K562 (cell line): ENCODE measurements around the gene OBSCN. TPM values are rescaled to one million over a fixed set of nuclear protein-coding genes. Genes with fewer than 3 reads are reported as not detected.

Experiments
- ASH1L ChIP-seq: fragments of 450-650 bp; IDR thresholded peaks from 2 replicates; pipeline ENCODE4 v1.6.1; 2018; ENCODE audit warnings: borderline replicate concordance, mild to moderate bottlenecking, low read depth; ENCODE audit not compliant: partially characterized antibody
- CBFB ChIP-seq: sonication (generic); formaldehyde crosslinking; IDR thresholded peaks from 2 replicates; pipeline ENCODE4 v1.4.0; 2020; ENCODE audit warnings: mild to moderate bottlenecking, missing genetic modification reagents
- CHAMP1 ChIP-seq: fragments of 450-650 bp; IDR thresholded peaks from 2 replicates; pipeline ENCODE4 v1.6.1; 2016; ENCODE audit warnings: mild to moderate bottlenecking
- ETV5 ChIP-seq: sonication (generic); formaldehyde crosslinking; IDR thresholded peaks from 2 replicates; pipeline ENCODE4 v1.4.0; 2020; ENCODE audit warnings: low read depth, mild to moderate bottlenecking, missing genetic modification reagents
- GTF2F1 ChIP-seq: IDR thresholded peaks from 2 replicates; pipeline ENCODE4 v1.6.1; 2011; ENCODE audit warnings: low read depth, low read length, improper control_type of control experiment
- HMG20B ChIP-seq: fragments of 250-450 bp; sonication (Bioruptor Pico); IDR thresholded peaks from 2 replicates; pipeline ENCODE4 v1.5.0; 2021; ENCODE audit warnings: mild to moderate bottlenecking
- L3MBTL2 ChIP-seq: fragments of 450-650 bp; IDR thresholded peaks from 2 replicates; pipeline ENCODE4 v1.6.1; 2016; ENCODE audit warnings: mild to moderate bottlenecking, moderate library complexity
- MAZ ChIP-seq, 2 experiments: fragments of 450-650 bp in 1 of 2; sonication (generic) in 1 of 2; formaldehyde crosslinking; IDR thresholded peaks in 1 of 2; conservative IDR thresholded peaks in 1 of 2; 2 replicates each; pipeline versions ENCODE4 v1.4.0 to v1.5.0; 2020; ENCODE audit warnings: mild to moderate bottlenecking in 1 of 2, missing genetic modification reagents in 1 of 2
- PBX2 ChIP-seq, 2 experiments: IDR thresholded peaks in 1 of 2; conservative IDR thresholded peaks in 1 of 2; 2 replicates each; pipeline ENCODE4 v1.6.1; 2016; ENCODE audit warnings: low read depth in 2 of 2, mild to moderate bottlenecking in 1 of 2, missing compliant biosample characterization in 1 of 2, missing genetic modification characterization in 1 of 2, moderate library complexity in 1 of 2
- RBM17 ChIP-seq: fragments of 200-400 bp; formaldehyde crosslinking; IDR thresholded peaks from 2 replicates; pipeline ENCODE4 v1.6.1; 2017; ENCODE audit warnings: low read depth, mild to moderate bottlenecking, low read length, borderline replicate concordance
- THAP12 ChIP-seq: fragments of 250-450 bp; sonication (Bioruptor Pico); IDR thresholded peaks from 2 replicates; pipeline ENCODE4 v1.9.0; 2021; ENCODE audit warnings: mild to moderate bottlenecking, inconsistent platforms
- THRAP3 ChIP-seq: fragments of 450-650 bp; IDR thresholded peaks from 2 replicates; pipeline ENCODE4 v1.6.1; 2016; ENCODE audit warnings: mild to moderate bottlenecking, inconsistent platforms, borderline replicate concordance
- VEZF1 ChIP-seq: fragments of 200-800 bp; sonication (Bioruptor generic); IDR thresholded peaks from 2 replicates; pipeline ENCODE4 v1.6.1; 2017; ENCODE audit warnings: missing genetic modification characterization, missing compliant biosample characterization
- ZNF174 ChIP-seq: fragments of 250-450 bp; sonication (Bioruptor Pico); IDR thresholded peaks from 2 replicates; pipeline ENCODE4 v1.4.0; 2020; ENCODE audit warnings: mild to moderate bottlenecking
- ZNF282 ChIP-seq: sonication (generic); formaldehyde crosslinking; IDR thresholded peaks from 2 replicates; pipeline ENCODE4 v1.8.1; 2023; ENCODE audit warnings: missing genetic modification reagents
- ZNF655 ChIP-seq: fragments of 250-450 bp; sonication (Bioruptor Pico); IDR thresholded peaks from 2 replicates; pipeline ENCODE4 v1.5.0; 2021
- polyA plus RNA-seq, 8 experiments: library from polyadenylated mRNA; depleted of rRNA in 4 of 8; stranded (reverse) in 5 of 8; unstranded in 3 of 8; fragments of >200 nt; fragmentation: Nextera tagmentation in 2 of 8; fragmentation: Illumina TruSeq in 1 of 8; extraction: Ambion mirVana in 2 of 8; extraction: Trizol in 1 of 8; gene quantifications; 2 replicates each; pipeline versions ENCODE4 v1.2.1 to v1.2.3, GENCODE V29; 2011 to 2014; ENCODE audit warnings: inconsistent platforms in 1 of 8, missing spikeins in 1 of 8
- total RNA-seq, 7 experiments: library from RNA; depleted of rRNA in 6 of 7; stranded (reverse); fragments of >200 nt in 6 of 7; fragmentation: Illumina TruSeq in 2 of 7; extraction: Trizol in 2 of 7; gene quantifications; 2 replicates each; pipeline versions ENCODE4 v1.2.1 to v1.2.3, GENCODE V29; 2011 to 2021; ENCODE audit warnings: low replicate concordance in 1 of 7

Gene OBSCN
- total and polyA plus RNA-seq, 9 of the 15 experiments (the other 6 are each of a cell fraction or from before 2014, with no cell fraction given), result 0.18 to 19.7 (median 3.6) TPM

GRCh38 chr1:228275430-228276173, 67.8 kb downstream of the OBSCN start (continued):
- no peak for TF ChIP-seq ZNF655 (CRISPR knock-in tag)
- no peak for TF ChIP-seq THRAP3
- no peak for TF ChIP-seq ZNF174 (CRISPR knock-in tag)
- TF ChIP-seq ASH1L, result no peak
- TF ChIP-seq ZNF282, result no peak
- TF ChIP-seq RBM17, result no peak
- TF ChIP-seq CBFB (CRISPR knock-in tag), result no peak
- TF ChIP-seq GTF2F1, result no peak
- no peak for TF ChIP-seq HMG20B (CRISPR knock-in tag)
- TF ChIP-seq ETV5 (CRISPR knock-in tag), result no peak
- TF ChIP-seq VEZF1 (CRISPR knock-in tag), result peak; percentile 89
- TF ChIP-seq MAZ (CRISPR knock-in tag; conservative IDR thresholded peaks at IDR 0.05 in 1 of 2, IDR thresholded peaks at IDR 0.05 in 1 of 2), result peak; percentile 73 to 92; a peak in 2 of 4 replicates
- peak; percentile 96 for TF ChIP-seq L3MBTL2
- TF ChIP-seq PBX2 (CRISPR knock-in tag; IDR thresholded peaks at IDR 0.05; ENCODE audit: low read depth), result no peak
- no peak for TF ChIP-seq PBX2 (tag; conservative IDR thresholded peaks at IDR 0.05; ENCODE audit: low read depth)
- TF ChIP-seq THAP12 (CRISPR knock-in tag), result peak; percentile 46; the same call in 1 of the 2 replicates
- TF ChIP-seq CHAMP1, result no peak
